ENCODE results near the gene CPNE2.
"Not testable (repeated sequence)": the region's sequence is repeated elsewhere in the genome, so short reads cannot be mapped to it uniquely, and the experiment has no call there.

The CPNE2 gene

GRCh38 chr16:57104706-57105105, 12.3 kb downstream of the CPNE2 start:
- in situ Hi-C loops (cut with MboI; ENCODE audit: low pct_unique_long_range_greater_than_20kb, low sequenced_read_pairs, unreplicated experiment) = no loop called here
- DNase-seq (ENCODE audit: low spot score) = no peak
- TF ChIP-seq CTCF (IDR thresholded peaks at IDR 0.05; ENCODE audit: extremely low read depth, insufficient read depth, missing control alignments) = no peak

GRCh38 chr16:57105184-57105583, 12.8 kb downstream of the CPNE2 start:
- DNase-seq (ENCODE audit: low spot score) = no peak
- in situ Hi-C loops (cut with MboI; ENCODE audit: low pct_unique_long_range_greater_than_20kb, low sequenced_read_pairs, unreplicated experiment) = no loop called here
- no peak for TF ChIP-seq CTCF (IDR thresholded peaks at IDR 0.05; ENCODE audit: extremely low read depth, insufficient read depth, missing control alignments)

- TF ChIP-seq CTCF (IDR thresholded peaks at IDR 0.05; ENCODE audit: extremely low read depth, insufficient read depth, missing control alignments) = no peak
- in situ Hi-C loops (cut with MboI; ENCODE audit: low pct_unique_long_range_greater_than_20kb, low sequenced_read_pairs, unreplicated experiment) = no loop called here
- DNase-seq (ENCODE audit: low spot score) = no peak
Observed at GRCh38 chr16:57106767-57107166, 14.4 kb downstream of the CPNE2 start.

- in situ Hi-C loops (cut with MboI; ENCODE audit: low pct_unique_long_range_greater_than_20kb, low sequenced_read_pairs, unreplicated experiment) = no loop called here
- TF ChIP-seq CTCF (IDR thresholded peaks at IDR 0.05; ENCODE audit: extremely low read depth, insufficient read depth, missing control alignments) = no peak
- no peak for DNase-seq (ENCODE audit: low spot score)
Observed at GRCh38 chr16:57107321-57107922, 15.0 kb downstream of the CPNE2 start.

GRCh38 chr16:57108432-57108831, 16.0 kb downstream of the CPNE2 start:
- TF ChIP-seq CTCF (IDR thresholded peaks at IDR 0.05; ENCODE audit: extremely low read depth, insufficient read depth, missing control alignments) = no peak
- in situ Hi-C loops (cut with MboI; ENCODE audit: low pct_unique_long_range_greater_than_20kb, low sequenced_read_pairs, unreplicated experiment) = no loop called here
- DNase-seq (ENCODE audit: low spot score) = no peak

- in situ Hi-C loops (cut with MboI; ENCODE audit: low pct_unique_long_range_greater_than_20kb, low sequenced_read_pairs, unreplicated experiment); DNase-seq (ENCODE audit: low spot score): not testable (repeated sequence)
Observed at GRCh38 chr16:57109259-57110105, 17.1 kb downstream of the CPNE2 start.

- in situ Hi-C loops (cut with MboI; ENCODE audit: low pct_unique_long_range_greater_than_20kb, low sequenced_read_pairs, unreplicated experiment) = no loop called here
- DNase-seq (ENCODE audit: low spot score) = no peak
- TF ChIP-seq CTCF (IDR thresholded peaks at IDR 0.05; ENCODE audit: extremely low read depth, insufficient read depth, missing control alignments) = no peak
Observed at GRCh38 chr16:57110937-57111336, 18.6 kb downstream of the CPNE2 start.
